NCI-H446 (cell line): Measurements from ENCODE around the gene RAP1GDS1.
A peak's percentile ranks its signal among the peaks of the same experiment; 100 is the strongest.

ENCODE experiments used
- DNase-seq, 2 experiments: peaks; one replicate each; lab custom pipeline; 2025; lab: John Stamatoyannopoulos, UW

Gene RAP1GDS1, protein sequence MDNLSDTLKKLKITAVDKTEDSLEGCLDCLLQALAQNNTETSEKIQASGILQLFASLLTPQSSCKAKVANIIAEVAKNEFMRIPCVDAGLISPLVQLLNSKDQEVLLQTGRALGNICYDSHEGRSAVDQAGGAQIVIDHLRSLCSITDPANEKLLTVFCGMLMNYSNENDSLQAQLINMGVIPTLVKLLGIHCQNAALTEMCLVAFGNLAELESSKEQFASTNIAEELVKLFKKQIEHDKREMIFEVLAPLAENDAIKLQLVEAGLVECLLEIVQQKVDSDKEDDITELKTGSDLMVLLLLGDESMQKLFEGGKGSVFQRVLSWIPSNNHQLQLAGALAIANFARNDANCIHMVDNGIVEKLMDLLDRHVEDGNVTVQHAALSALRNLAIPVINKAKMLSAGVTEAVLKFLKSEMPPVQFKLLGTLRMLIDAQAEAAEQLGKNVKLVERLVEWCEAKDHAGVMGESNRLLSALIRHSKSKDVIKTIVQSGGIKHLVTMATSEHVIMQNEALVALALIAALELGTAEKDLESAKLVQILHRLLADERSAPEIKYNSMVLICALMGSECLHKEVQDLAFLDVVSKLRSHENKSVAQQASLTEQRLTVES

DNA sequence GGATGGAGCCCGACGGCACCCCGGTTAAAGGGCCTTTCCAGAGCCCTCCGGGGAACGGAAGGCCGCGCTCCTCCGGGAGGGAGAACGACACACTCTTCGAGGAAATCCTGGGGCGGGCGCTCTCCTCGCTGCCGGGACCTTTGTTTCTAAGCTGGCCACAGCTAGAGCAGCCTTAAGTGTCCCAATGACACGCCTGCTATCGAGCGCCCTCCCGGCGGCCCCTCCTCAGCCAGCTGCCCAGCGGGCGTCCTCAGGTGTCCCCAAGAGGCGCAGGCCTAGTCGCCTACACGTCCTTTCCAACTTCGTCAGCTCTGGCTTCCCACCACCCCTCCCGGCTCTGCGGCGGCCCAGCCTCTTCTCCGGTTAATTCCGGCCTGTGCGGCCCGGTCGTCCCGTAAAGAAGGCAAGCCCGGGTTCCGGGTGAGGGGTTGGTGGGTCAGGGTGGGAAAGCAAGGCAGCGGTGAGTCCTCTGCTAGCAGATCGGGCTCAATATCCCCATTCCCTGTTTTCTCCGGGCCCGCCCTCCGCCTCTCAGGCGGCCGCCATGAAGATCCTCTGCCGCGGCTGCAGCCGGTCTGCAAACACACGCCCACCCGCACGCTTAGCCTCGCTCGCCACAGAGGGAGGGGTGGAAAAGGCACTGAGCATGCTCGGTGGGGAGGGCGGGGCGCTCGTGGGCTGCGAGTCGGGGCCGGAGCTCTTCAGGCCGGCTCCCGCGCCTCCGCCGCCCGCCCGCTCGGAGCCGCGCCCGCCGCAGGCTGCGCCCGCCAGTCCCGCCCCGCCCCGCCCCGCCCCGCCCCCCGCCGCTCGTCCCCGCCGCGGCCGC, at the start of gene RAP1GDS1:
Gene RAP1GDS1, plus strand, starts transcription at position 806 of the 826 bp plus-strand sequence. CDS start 182 bp downstream, outside the sequence.
- DNase-seq = peak; percentile 89 to 93

DNA sequence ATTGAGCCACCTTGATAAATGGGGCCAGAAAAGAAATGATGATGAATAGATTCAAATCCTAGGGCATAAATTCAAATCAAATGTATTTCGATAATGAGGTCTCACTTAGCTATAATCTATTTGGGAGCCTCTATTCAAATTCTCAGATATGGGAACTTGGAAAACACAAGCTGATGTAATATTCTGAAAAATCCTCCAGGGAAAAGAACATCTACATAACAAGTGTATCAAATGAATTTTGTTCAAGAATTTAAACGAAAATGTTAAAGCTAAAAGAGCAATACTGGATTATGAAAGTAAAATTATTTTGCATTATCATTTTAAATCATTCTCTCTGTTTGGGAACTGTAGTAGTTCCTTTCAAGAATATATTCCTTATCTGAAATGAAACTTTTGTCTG, 38.9 kb upstream of the RAP1GDS1 start:
- DNase-seq = no peak

DNA sequence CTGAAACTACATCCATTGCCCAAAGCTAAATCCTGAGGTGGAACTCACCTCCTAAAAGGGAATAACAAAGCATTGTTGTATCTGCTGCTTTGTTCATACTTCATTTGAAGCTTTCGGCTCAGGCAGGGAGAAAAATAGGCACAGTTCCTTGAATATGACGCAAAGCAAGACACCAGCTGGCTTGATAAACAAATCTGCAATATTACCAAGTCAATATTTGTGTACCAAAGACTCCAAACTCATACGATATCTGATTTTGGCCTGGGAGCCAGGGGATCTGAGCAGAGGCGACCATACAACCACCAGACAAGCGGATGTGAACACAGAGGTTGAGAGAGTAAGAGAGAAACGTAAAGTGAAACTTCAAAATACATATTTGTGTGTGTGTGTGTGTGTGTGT, 34.8 kb upstream of the RAP1GDS1 start:
- DNase-seq = no peak

DNA sequence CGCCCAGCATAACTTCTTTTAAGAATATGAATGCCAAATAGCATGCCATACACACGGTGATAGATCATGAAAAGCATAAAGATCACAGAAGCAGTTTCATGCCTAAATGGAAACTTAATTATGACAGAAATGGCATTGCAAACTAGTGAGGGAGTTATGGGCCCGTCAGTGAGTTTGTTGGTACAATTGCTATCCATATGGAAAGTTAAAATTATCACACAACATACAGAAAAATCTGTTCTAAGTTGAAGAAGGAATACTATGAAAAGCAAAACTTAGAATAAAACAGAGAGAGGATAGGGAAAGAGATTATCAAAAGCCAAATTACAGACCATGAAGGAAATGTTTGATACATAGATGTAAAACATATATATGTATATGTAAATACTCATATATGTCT, 30.2 kb upstream of the RAP1GDS1 start:
- DNase-seq = no peak

DNA sequence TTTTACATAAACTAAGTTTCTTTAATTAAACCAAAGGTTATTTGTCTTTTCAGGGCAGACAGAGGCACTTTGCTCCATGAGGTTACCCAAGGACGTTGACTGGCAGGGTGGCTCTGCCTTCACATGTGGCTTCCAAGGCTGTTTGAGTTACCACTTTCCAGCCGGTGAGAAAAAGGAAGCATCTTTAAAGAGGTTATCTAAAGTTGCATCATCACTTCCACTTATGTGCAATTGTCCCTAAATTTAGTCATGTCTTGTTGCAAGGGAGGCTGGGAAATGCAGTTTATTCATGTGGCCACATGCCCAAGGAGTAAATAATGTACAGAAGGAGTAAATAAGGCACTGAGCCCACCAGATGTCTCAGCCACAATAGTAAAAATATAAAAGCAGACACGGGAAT, 29.0 kb upstream of the RAP1GDS1 start:
- DNase-seq = peak in 1 of 2 experiments; percentile 10

- no peak for DNase-seq
Observed at GRCh38 chr4:98237204-98237603, 24.0 kb upstream of the RAP1GDS1 start.

DNA sequence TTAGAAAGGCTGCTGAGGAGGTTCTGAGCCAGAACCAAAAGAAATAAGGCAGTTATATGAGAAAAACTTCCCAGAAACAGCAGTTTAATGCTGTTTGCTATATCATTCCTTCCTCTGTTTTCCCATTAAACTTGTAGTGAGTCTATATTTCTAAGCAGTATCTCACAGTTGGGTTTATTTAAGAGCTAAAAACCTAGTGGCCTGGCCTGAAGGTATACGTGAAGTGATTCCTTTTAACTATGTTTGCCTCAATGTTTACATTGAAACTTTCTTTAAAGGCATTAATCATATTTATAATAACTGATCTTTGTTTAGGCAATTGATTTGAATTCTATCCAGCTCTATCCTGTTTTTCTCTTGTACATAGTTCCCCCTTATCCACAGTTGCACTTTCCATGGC, 19.1 kb upstream of the RAP1GDS1 start:
- no peak for DNase-seq

DNA sequence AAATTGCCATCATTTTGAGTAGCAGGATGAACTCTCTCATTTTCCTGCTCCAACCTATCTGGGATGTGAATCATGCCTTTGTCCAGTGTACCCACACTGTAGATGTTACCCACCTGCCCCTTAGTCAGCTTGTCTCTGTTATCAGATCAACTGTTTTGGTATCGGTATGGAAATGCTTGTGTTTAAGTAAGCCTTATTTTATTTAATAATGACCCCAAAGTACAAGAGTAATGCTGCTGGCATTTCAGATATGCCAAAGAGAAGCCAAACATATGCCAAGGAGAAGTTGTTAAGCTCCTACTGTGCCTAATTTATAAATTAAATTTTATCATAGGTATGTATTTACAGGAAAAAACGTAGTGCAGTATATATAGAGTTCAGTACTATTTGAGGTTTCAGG, 18.6 kb upstream of the RAP1GDS1 start:
- DNase-seq = no peak

DNA sequence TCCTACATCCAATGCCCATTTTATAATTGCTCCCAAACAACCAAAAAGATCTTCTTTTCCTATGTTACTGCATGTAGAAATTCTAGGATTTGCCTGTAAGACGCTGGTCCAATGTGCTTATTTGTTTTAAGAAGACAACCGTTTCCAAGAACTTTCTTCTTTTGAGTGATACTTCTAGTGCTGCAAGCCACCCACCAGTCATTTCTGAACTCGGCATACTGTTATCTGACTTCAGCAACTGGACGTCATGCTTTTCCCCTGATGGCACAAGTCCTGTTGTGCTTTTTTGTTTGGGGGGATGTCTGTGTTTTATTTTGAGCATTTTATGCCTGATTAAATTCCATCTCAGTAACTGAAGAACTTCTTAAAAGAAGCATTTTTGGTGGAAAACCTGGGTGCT, 16.0 kb upstream of the RAP1GDS1 start:
- no peak for DNase-seq

DNA sequence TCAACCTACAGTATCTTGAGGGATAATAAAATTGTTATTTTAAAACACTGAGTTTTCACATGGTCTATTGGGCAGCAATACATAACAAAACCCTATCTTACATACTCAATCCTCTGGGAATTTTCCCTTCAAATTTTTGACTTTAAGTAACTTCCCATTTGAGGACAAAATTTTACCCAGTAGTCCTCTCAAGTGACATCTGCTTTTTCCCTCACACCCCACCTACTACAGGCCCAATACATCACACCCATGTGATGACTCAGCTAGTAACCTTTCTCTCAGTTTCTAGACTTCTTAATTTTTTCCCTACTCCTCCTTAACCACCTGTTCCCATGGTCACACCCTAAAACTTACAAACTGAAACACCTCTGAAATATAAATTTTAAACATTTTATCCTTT, 12.2 kb upstream of the RAP1GDS1 start:
- DNase-seq = no peak

DNA sequence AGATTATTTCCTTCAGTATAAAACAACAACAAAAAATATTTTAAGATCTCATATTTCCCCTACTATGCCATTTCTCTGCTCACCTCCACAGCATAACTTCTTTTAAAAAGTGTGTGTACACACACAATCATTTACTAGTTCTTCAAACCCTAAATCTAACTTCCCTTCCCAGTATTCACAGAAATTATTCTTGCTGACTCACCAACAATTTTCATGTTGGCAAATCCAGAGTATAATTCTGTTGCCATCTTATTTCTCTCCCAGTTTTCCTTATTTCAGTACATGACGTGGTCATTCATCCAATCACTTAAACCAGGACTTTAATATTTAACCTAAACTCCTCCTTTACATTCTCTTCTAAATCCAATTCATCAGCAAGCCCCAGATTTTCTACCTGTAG, 11.4 kb upstream of the RAP1GDS1 start:
- DNase-seq = no peak

GRCh38 chr4:98253499-98253898, 7.7 kb upstream of the RAP1GDS1 start:
- DNase-seq = no peak

DNA sequence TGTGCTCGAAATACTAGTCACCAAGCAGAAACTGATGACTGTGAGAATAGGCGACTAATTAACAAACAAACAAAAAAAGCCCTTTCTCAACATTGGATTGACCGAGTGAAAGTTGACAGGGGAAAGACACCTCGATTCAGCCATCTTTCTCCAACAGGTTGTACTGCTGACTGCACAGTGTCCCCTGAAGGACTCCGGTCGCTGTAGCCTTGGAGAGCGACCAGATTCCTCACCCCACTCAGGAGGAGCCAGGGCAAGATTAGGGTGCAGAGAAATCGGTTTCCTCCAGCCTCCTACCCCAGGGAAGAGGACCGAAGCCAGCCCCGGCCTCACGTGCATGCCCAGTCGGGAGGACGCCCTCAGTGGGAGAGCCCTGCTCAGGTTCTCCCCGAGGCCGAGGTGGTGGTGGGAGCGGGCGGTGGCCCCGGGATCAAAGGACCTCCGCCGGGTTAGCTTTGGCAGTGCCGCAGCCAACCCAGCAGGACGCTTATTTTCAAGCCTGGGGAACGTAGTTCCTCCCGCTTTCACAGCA, 1.1 kb upstream of the RAP1GDS1 start:
- peak in 1 of 2 experiments; percentile 32 for DNase-seq

- DNase-seq = peak; percentile 5 to 37
Observed at GRCh38 chr4:98261405-98262291, 464 bp downstream of the RAP1GDS1 start.

- no peak for DNase-seq
Observed at GRCh38 chr4:98262431-98262830, 1.2 kb downstream of the RAP1GDS1 start.

GRCh38 chr4:98267498-98267897, 6.3 kb downstream of the RAP1GDS1 start:
- no peak for DNase-seq

GRCh38 chr4:98275145-98275544, 14.0 kb downstream of the RAP1GDS1 start:
- no peak for DNase-seq

DNA sequence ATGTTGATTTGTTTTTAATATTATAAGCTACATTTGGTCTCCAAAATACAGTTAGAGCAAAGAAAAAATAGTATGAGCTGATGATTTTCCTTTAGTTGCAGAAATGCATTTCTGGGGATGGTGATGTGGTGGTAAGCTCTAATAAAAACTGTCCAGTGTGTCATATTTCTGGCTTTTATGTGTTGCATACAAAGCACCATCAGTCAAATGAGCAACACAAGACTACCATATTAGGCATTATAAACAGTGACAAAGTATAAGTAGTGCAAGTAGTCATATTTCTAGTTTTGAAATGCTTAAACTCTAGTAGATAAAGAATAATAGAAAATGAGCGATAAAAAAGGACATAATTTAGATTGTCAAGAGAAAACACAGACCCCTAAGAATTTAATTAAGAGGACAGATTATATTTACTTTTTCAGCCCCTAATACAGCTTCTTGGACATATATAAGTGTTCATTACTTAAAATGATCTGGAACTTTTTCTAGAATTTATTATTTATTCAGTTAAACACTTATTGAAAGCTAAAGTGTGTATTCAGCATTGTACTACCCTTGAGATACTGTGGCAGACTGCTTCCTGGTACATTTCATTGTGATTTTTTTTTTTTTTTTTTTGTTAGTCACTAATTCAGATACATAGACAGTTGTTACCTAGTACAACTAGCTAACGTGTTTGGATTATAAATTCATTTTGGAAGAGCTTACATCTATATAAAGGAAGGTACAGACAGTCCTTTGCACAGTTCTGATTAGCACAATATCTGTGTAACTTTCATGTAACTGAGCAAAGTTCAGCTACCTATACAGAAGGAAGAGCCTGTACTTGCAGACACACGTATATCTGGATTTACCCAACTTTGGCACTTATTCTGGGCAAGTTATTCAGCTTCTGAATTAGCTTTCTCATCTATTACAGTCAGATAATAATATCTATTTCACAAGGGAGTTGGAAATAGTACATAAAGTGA, 22.3 kb downstream of the RAP1GDS1 start:
- DNase-seq = no peak

DNA sequence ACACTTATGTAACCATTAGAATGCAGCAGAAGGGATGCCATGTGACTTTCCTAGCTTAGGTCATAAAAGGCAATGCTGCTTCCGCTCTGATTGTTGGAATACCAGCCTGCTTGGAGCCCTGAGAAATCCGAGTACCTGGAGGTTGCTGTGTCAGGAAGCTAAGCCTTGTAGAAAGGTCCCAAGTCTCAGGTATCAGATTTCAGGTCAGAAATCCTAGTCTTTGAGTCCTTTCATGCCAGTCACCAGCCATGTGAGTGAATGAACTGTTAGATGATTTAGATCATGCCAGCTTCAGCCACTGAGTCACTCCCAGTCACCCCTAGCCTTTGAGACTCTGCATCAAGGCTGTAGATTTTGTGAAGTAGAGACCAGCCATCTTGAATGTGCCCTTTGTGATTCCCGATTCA, 23.5 kb downstream of the RAP1GDS1 start:
- no peak for DNase-seq

DNA sequence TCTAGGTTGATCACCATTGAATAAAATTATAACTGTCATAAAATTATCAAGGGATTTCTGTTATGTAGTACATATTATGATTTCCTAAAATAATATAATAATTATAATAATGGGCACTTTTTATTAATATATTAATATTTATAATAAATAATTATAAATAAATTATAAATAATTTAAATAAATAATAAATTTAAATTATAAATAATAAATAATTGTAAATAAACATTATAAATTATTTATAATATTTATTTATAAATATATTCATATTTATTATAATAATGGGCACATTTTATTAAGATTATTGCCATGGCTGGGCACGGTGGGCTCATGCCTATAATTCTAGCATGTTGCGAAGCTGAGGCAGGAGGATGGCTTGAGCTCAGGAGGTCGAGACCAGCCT, 24.5 kb downstream of the RAP1GDS1 start:
- DNase-seq = no peak
